RWPE2 (cell line): Measurements from ENCODE around the gene NIT1.

Experiments used
- ATAC-seq: fragments of 200-7000 bp; cut with Tn5 transposase; 3 replicates; pipeline ENCODE4 v1.9.1; 2021; ENCODE audit warnings: low read depth
- DNase-seq: peaks from one replicate; pipeline ENCODE4 v3.0.0-alpha.2; 2020; ENCODE audit warnings: low spot score
- H3K27ac ChIP-seq: fragments of 450-650 bp; 2 replicates; pipeline ENCODE4 v1.5.1; 2017; ENCODE audit warnings: mild to moderate bottlenecking; ENCODE audit not compliant: poor library complexity, severe bottlenecking
- H3K27me3 ChIP-seq: fragments of 250-450 bp; sonication (Bioruptor Pico); 2 replicates; pipeline ENCODE4 v1.5.1; 2021; ENCODE audit warnings: mild to moderate bottlenecking, moderate library complexity; ENCODE audit not compliant: insufficient read depth, poor library complexity, severe bottlenecking
- H3K36me3 ChIP-seq: fragments of 250-450 bp; sonication (Bioruptor Pico); 2 replicates; pipeline ENCODE4 v1.5.1; 2020; ENCODE audit warnings: low read depth, mild to moderate bottlenecking, moderate library complexity
- H3K4me1 ChIP-seq: fragments of 250-450 bp; sonication (Bioruptor Pico); 2 replicates; pipeline ENCODE4 v1.5.1; 2021; ENCODE audit warnings: mild to moderate bottlenecking, moderate library complexity; ENCODE audit not compliant: insufficient read depth, poor library complexity, severe bottlenecking
- H3K4me3 ChIP-seq: fragments of 250-450 bp; sonication (Bioruptor Pico); 2 replicates; pipeline ENCODE4 v1.5.1; 2021; ENCODE audit warnings: mild to moderate bottlenecking, moderate library complexity; ENCODE audit not compliant: severe bottlenecking
- H3K9me3 ChIP-seq: fragments of 250-450 bp; sonication (Bioruptor Pico); 2 replicates; pipeline ENCODE4 v1.5.1; 2021; ENCODE audit warnings: mild to moderate bottlenecking, moderate library complexity; ENCODE audit not compliant: severe bottlenecking
- TF ChIP-seq, protein P1 (sequence below): fragments of 450-650 bp; IDR thresholded peaks from one replicate; pipeline ENCODE4 v1.5.1; 2017; ENCODE audit warnings: mild to moderate bottlenecking, moderate library complexity; ENCODE audit not compliant: poor library complexity, severe bottlenecking

The NIT1 gene

DNA sequence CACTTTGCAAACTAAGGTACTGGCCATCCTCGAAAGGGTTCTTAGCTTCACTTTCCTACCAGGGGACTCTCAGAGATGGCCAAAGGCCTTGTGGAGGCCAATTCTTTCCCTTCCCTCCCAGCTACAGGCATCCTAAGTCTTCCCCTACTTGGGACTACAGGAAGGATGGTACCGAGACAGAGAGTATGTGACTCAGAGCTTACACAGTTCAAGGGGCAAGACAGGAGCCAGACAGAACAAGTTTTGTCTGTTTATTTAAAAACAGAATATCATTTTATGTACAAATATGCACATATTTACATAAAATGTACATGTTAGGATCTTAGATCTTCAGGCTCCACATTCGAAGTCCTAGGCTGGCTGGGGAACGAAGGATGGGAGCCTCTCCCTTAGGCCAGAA is 47.1 kb upstream of the NIT1 start:
- H3K27me3 ChIP-seq = no peaks in the 10 kb centered on the region
- H3K36me3 ChIP-seq = no peaks in the 10 kb centered on the region
- H3K9me3 ChIP-seq = no peaks in the 10 kb centered on the region
- ATAC-seq = no peak
- DNase-seq = no peak
- H3K4me3 ChIP-seq = no peak overlapping the region
- peaks cover 18% of the 10 kb centered on the region for H3K4me1 ChIP-seq
- peak overlapping the region; percentile 20 for H3K27ac ChIP-seq
- TF ChIP-seq, protein P1, sequence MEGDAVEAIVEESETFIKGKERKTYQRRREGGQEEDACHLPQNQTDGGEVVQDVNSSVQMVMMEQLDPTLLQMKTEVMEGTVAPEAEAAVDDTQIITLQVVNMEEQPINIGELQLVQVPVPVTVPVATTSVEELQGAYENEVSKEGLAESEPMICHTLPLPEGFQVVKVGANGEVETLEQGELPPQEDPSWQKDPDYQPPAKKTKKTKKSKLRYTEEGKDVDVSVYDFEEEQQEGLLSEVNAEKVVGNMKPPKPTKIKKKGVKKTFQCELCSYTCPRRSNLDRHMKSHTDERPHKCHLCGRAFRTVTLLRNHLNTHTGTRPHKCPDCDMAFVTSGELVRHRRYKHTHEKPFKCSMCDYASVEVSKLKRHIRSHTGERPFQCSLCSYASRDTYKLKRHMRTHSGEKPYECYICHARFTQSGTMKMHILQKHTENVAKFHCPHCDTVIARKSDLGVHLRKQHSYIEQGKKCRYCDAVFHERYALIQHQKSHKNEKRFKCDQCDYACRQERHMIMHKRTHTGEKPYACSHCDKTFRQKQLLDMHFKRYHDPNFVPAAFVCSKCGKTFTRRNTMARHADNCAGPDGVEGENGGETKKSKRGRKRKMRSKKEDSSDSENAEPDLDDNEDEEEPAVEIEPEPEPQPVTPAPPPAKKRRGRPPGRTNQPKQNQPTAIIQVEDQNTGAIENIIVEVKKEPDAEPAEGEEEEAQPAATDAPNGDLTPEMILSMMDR = no peak

DNA sequence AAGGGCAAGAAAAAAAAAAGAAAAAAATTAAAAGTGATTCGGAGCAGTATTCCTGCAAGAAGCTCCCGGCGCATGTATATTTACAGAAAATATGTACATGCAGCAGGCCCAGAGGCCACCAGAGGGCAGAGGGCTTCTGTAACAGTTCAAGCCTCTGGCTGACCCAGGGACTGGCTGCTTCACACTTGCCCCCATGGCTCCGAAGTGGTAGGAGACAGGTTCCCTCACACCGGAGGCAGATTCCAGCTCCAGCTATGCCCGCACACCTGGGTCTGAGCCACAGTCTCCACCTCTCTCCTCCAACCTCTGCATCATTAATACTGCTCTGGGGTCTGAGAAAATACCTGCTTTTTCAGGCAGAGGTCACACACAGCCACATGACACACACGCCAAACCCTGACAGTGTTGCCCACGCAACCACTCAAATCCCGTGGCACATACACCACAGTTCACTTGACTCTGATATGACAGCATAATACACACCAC is 46.0 kb upstream of the NIT1 start:
- peak; percentile 78 for DNase-seq
- TF ChIP-seq, protein P1 = peak; percentile 80

DNA sequence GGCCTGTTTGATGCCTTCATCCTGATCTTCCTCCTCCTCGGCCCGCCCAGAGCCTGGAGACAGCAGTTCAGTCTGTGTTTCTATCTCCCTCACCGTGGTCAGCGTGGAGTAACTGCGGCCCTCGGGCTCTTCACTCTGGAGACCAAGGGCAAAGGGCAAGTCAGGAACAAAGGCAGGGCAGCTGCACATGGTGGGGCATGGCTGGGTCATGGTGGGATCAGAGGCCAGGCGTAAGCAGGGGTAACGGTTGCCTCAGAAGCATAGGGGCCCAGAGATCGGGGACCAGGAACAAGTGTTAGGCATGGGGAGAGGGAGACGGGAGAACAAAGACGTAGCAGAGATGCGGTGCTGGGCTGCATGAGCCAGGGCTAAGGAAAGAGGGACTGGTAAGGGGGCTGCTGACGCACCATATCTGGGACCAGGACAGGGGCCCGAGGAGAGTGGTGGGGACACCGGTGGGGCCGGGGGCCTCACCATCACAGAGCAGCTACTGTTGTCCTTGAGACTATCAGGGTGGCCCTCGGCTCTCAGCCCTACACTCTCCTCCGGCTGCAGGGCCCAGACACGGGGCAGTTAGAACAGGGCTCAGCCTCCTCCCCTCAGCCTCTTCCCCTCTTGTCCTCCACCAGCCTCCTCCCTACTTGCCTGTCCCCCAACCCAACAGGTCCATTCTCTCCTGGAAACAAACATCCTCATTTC is 45.0 kb upstream of the NIT1 start:
- Histone ChIP-seq H3K4me3 (no peak overlapping the region), H3K36me3 (no peaks in the 10 kb centered on the region), H3K4me1 (peaks cover 23% of the 10 kb centered on the region), H3K9me3 (no peaks in the 10 kb centered on the region), H3K27ac (peak overlapping the region; percentile 54), H3K27me3 (no peaks in the 10 kb centered on the region)
- DNase-seq (no peak), ATAC-seq (no peak)
- TF ChIP-seq, protein P1 = no peak

More for the DNA sequence above, 46.0 kb upstream of the NIT1 start:
- no peak overlapping the region for H3K4me3 ChIP-seq
- peak; percentile 20; the same call in 1 of the 3 replicates for ATAC-seq
- peaks cover 23% of the 10 kb centered on the region for H3K4me1 ChIP-seq
- no peaks in the 10 kb centered on the region for H3K27me3 ChIP-seq
- no peaks in the 10 kb centered on the region for H3K9me3 ChIP-seq
- H3K36me3 ChIP-seq = no peaks in the 10 kb centered on the region
- H3K27ac ChIP-seq = no peak overlapping the region

DNA sequence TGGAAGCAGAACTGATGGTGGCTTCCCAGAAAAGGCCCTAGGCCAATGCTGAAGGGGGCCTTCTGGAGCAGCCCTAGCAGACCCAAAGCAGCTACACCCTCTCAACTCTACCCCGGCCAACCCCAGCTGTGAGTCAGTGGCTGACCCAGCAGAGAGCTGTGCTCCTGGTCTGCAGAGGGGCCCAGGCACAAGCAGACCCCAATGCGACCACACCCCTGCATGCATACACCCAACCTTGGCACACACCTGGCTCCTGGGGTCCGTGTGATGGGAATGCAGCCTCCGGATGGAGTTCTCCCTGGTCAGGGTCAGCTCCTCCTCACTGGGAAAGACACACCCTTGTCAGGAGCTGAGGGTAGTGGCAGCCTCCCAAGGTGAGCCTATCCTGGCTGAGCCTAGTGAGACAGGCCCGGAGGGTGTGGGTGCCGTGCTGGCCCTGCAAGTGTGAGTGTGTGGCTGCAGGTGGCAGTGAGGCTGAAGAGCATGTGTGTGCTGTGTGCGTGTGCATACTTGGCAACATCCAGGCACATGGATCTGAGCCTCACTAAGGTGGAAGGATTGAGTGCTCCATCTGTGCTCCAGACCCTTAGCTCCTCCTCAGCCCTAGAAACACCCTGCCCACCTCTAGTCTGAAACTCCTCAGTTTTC is 44.3 kb upstream of the NIT1 start:
- H3K9me3 ChIP-seq = no peaks in the 10 kb centered on the region
- no peaks in the 10 kb centered on the region for H3K27me3 ChIP-seq
- no peaks in the 10 kb centered on the region for H3K36me3 ChIP-seq
- ATAC-seq (peak; percentile 56), DNase-seq (peak; percentile 72)
- TF ChIP-seq, protein P1 = no peak
- peaks cover 23% of the 10 kb centered on the region for H3K4me1 ChIP-seq
- H3K27ac ChIP-seq = peak overlapping the region; percentile 54
- no peak overlapping the region for H3K4me3 ChIP-seq
